B cell (primary cell): ENCODE measurements around the gene JARID2.

Experiments
- EZH2 ChIP-seq: IDR thresholded peaks from 2 replicates; pipeline ENCODE4 v1.6.1; 2012; ENCODE audit warnings: borderline replicate concordance, low read depth, mild to moderate bottlenecking, moderate library complexity, low read length; ENCODE audit not compliant: insufficient read depth, poor library complexity, severe bottlenecking
- TF ChIP-seq, protein P1 (sequence below): fragments of 200-600 bp; IDR thresholded peaks from one replicate; pipeline ENCODE4 v1.8.0; 2022; ENCODE audit warnings: antibody characterized with exemption, mild to moderate bottlenecking

- no peak for TF ChIP-seq EZH2
- TF ChIP-seq, protein P1, sequence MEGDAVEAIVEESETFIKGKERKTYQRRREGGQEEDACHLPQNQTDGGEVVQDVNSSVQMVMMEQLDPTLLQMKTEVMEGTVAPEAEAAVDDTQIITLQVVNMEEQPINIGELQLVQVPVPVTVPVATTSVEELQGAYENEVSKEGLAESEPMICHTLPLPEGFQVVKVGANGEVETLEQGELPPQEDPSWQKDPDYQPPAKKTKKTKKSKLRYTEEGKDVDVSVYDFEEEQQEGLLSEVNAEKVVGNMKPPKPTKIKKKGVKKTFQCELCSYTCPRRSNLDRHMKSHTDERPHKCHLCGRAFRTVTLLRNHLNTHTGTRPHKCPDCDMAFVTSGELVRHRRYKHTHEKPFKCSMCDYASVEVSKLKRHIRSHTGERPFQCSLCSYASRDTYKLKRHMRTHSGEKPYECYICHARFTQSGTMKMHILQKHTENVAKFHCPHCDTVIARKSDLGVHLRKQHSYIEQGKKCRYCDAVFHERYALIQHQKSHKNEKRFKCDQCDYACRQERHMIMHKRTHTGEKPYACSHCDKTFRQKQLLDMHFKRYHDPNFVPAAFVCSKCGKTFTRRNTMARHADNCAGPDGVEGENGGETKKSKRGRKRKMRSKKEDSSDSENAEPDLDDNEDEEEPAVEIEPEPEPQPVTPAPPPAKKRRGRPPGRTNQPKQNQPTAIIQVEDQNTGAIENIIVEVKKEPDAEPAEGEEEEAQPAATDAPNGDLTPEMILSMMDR = no peak
Observed at GRCh38 chr6:15384901-15385300, 139.0 kb downstream of the JARID2 start.
